ENCODE measurements around the gene DUX4. TPM values are rescaled to one million over a fixed set of nuclear protein-coding genes. Genes with fewer than 3 reads are reported as not detected.
"Not testable (repeated sequence)": the region's sequence is repeated elsewhere in the genome, so short reads cannot be mapped to it uniquely, and the experiment has no call there.

The DUX4 gene
- total RNA-seq (not detected in 2 replicates), polyA plus RNA-seq (not detected in 2 replicates), polyA minus RNA-seq (not detected in 2 replicates)
- total RNA-seq (2013): not detected

DNA sequence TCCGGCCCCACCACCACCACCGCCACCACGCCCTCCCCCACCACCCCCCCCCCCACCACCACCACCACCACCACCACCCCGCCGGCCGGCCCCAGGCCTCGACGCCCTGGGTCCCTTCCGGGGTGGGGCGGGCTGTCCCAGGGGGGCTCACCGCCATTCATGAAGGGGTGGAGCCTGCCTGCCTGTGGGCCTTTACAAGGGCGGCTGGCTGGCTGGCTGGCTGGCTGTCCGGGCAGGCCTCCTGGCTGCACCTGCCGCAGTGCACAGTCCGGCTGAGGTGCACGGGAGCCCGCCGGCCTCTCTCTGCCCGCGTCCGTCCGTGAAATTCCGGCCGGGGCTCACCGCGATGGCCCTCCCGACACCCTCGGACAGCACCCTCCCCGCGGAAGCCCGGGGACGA is at the start of gene DUX4:
TSS of gene DUX4 (plus strand) at position 347 of the 400 bp plus-strand sequence. CDS start at position 347, 0 bp downstream.
- POLR2A ChIA-PET; H2AFZ ChIP-seq (ENCODE audit: insufficient read depth, low read depth, low read length, poor library complexity, severe bottlenecking); H3K4me1 Mint-ChIP-seq; H3K9ac ChIP-seq (ENCODE audit: low read length); H3K27me3 ChIP-seq (replicated peaks in 1 of 4; ENCODE audit: control extremely low read depth in 1 of 4, control insufficient read depth in 3 of 4, insufficient read depth in 4 of 4, low read length in 3 of 4); DNase-seq; ATAC-seq (ENCODE audit: low read depth); H3K4me1 ChIP-seq (ENCODE audit: control insufficient read depth in 2 of 2, insufficient read depth in 2 of 2, low read length in 2 of 2); H3K36me3 ChIP-seq (replicated peaks in 1 of 2; ENCODE audit: control extremely low read depth in 1 of 2, control insufficient read depth in 1 of 2, extremely low read depth in 1 of 2, insufficient read depth in 2 of 2, low read length in 1 of 2); H4K20me1 ChIP-seq (ENCODE audit: control insufficient read depth, insufficient read depth, low read length, poor library complexity, severe bottlenecking); H3K4me3 Mint-ChIP-seq; H3K27ac ChIP-seq (ENCODE audit: low read length in 2 of 2); H3K27ac Mint-ChIP-seq; intact Hi-C loops (cut with micrococcal nuclease); H3K79me2 ChIP-seq (ENCODE audit: control insufficient read depth, insufficient read depth, low read length); H3K27me3 Mint-ChIP-seq; H3K4me3 ChIP-seq (ENCODE audit: control extremely low read depth in 1 of 5, extremely low read depth in 1 of 5, insufficient read depth in 1 of 5, low read depth in 2 of 5, low read length in 4 of 5); H3K9me3 Mint-ChIP-seq (ENCODE audit: insufficient read depth); H3K9me3 ChIP-seq (ENCODE audit: control extremely low read depth in 1 of 3, control insufficient read depth in 2 of 3, insufficient read depth in 1 of 3, low read length in 2 of 3); CTCF ChIA-PET; H3K4me2 ChIP-seq (replicated peaks; ENCODE audit: low read depth, low read length, poor library complexity, severe bottlenecking): not testable (repeated sequence)
- no CpG with 5 or more reads among the region's 32 CpGs for WGBS (ENCODE audit: insufficient coverage)

DNA sequence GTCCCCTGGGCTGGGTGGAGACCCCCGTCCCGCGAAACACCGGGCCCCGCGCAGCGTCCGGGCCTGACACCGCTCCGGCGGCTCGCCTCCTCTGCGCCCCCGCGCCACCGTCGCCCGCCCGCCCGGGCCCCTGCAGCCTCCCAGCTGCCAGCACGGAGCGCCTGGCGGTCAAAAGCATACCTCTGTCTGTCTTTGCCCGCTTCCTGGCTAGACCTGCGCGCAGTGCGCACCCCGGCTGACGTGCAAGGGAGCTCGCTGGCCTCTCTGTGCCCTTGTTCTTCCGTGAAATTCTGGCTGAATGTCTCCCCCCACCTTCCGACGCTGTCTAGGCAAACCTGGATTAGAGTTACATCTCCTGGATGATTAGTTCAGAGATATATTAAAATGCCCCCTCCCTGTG is 1.9 kb downstream of the DUX4 start:
- H2AFZ ChIP-seq (ENCODE audit: insufficient read depth, low read depth, low read length, poor library complexity, severe bottlenecking); H3K4me3 Mint-ChIP-seq; intact Hi-C loops (cut with micrococcal nuclease): not testable (repeated sequence)

DNA sequence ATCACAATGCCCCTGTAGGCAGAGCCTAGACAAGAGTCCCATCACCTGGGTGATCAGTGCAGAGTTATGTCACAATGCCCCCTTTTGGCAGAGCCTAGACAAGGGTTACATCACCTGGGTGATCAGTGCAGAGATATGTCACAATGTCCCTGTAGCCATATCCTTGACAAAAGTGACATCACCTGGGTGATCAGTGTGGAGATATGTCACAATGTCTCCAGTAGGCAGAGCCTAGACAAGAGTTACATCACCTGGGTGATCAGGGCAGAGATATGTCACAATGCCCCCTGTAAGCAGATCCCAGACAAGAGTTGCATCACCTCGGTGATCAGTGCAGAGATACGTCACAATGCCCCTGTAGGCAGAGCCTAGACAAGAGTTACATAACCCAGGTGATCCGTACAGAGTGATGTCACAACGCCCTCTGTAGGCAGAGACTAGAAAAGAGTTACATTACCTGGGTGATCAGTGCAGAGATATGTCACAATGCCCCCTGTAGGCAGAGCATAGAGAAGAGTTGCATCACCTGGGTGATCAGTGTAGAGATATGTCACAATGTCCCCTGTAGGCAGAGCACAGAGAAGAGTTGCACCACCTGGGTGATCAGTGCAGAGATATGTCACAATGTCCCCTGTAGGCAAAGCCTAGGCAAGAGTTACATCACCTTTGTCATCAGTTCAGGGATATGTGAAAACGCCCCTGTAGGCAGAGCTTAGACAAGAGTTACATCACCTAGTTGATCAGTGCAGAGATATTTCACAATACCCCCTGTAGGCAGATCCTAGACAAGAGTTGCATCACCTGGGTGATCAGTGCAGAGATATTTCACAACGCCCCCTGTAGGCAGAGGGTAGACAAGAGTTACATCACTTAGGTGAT is 4.4 kb downstream of the DUX4 start:
- H3K4me1 Mint-ChIP-seq; H3K4me3 ChIP-seq (ENCODE audit: control extremely low read depth in 1 of 5, extremely low read depth in 1 of 5, insufficient read depth in 1 of 5, low read depth in 2 of 5, low read length in 4 of 5); H3K79me2 ChIP-seq (ENCODE audit: control insufficient read depth, insufficient read depth, low read length); CTCF ChIA-PET; ATAC-seq (ENCODE audit: low read depth); intact Hi-C loops (cut with micrococcal nuclease); H3K9me3 ChIP-seq (ENCODE audit: control extremely low read depth in 1 of 3, control insufficient read depth in 2 of 3, insufficient read depth in 1 of 3, low read length in 2 of 3); H2AFZ ChIP-seq (ENCODE audit: insufficient read depth, low read depth, low read length, poor library complexity, severe bottlenecking); H3K9ac ChIP-seq (ENCODE audit: low read length); H3K9me3 Mint-ChIP-seq (ENCODE audit: insufficient read depth); H3K27me3 ChIP-seq (replicated peaks in 1 of 4; ENCODE audit: control extremely low read depth in 1 of 4, control insufficient read depth in 3 of 4, insufficient read depth in 4 of 4, low read length in 3 of 4); POLR2A ChIA-PET; DNase-seq; H3K27me3 Mint-ChIP-seq; H3K36me3 ChIP-seq (replicated peaks in 1 of 2; ENCODE audit: control extremely low read depth in 1 of 2, control insufficient read depth in 1 of 2, extremely low read depth in 1 of 2, insufficient read depth in 2 of 2, low read length in 1 of 2); H3K27ac Mint-ChIP-seq; H3K27ac ChIP-seq (ENCODE audit: low read length in 2 of 2); H3K4me3 Mint-ChIP-seq; H4K20me1 ChIP-seq (ENCODE audit: control insufficient read depth, insufficient read depth, low read length, poor library complexity, severe bottlenecking); H3K4me2 ChIP-seq (replicated peaks; ENCODE audit: low read depth, low read length, poor library complexity, severe bottlenecking); H3K4me1 ChIP-seq (ENCODE audit: control insufficient read depth in 2 of 2, insufficient read depth in 2 of 2, low read length in 2 of 2): not testable (repeated sequence)
- 75% methylated on average over 2 of the region's 6 CpGs for WGBS (ENCODE audit: insufficient coverage)

More for the DNA sequence above, 1.9 kb downstream of the DUX4 start:
- H3K79me2 ChIP-seq (ENCODE audit: control insufficient read depth, insufficient read depth, low read length); H3K27me3 Mint-ChIP-seq; CTCF ChIA-PET; H3K4me2 ChIP-seq (replicated peaks; ENCODE audit: low read depth, low read length, poor library complexity, severe bottlenecking); H3K4me1 Mint-ChIP-seq; H3K9me3 ChIP-seq (ENCODE audit: control extremely low read depth in 1 of 3, control insufficient read depth in 2 of 3, insufficient read depth in 1 of 3, low read length in 2 of 3); H4K20me1 ChIP-seq (ENCODE audit: control insufficient read depth, insufficient read depth, low read length, poor library complexity, severe bottlenecking); DNase-seq; H3K27ac Mint-ChIP-seq; H3K9ac ChIP-seq (ENCODE audit: low read length); H3K4me3 ChIP-seq (ENCODE audit: control extremely low read depth in 1 of 5, extremely low read depth in 1 of 5, insufficient read depth in 1 of 5, low read depth in 2 of 5, low read length in 4 of 5); H3K4me1 ChIP-seq (ENCODE audit: control insufficient read depth in 2 of 2, insufficient read depth in 2 of 2, low read length in 2 of 2); H3K27ac ChIP-seq (ENCODE audit: low read length in 2 of 2); ATAC-seq (ENCODE audit: low read depth); H3K36me3 ChIP-seq (replicated peaks in 1 of 2; ENCODE audit: control extremely low read depth in 1 of 2, control insufficient read depth in 1 of 2, extremely low read depth in 1 of 2, insufficient read depth in 2 of 2, low read length in 1 of 2); H3K9me3 Mint-ChIP-seq (ENCODE audit: insufficient read depth); H3K27me3 ChIP-seq (replicated peaks in 1 of 4; ENCODE audit: control extremely low read depth in 1 of 4, control insufficient read depth in 3 of 4, insufficient read depth in 4 of 4, low read length in 3 of 4); POLR2A ChIA-PET: not testable (repeated sequence)
- no CpG with 5 or more reads among the region's 33 CpGs for WGBS (ENCODE audit: insufficient coverage)

DNA sequence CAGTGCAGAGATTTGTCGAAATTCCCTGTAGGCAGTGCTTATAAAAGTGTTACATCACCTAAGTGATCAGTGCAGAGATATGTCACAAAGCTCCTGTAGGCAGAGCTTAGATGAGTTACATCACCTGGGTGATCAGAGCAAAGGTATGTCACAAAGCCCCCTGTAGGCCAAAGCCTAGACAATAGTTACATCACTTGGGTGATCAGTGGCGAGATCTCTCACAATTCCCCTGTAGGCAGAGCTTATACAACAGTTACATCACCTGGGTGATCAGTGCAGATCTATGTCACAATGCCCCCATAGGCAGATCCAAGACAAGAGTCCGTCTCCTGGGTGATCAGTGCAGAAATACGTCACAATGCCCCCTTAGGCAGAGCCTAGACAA is 5.0 kb downstream of the DUX4 start:
- CTCF ChIA-PET; H3K4me3 ChIP-seq (ENCODE audit: control extremely low read depth in 1 of 5, extremely low read depth in 1 of 5, insufficient read depth in 1 of 5, low read depth in 2 of 5, low read length in 4 of 5); H3K4me2 ChIP-seq (replicated peaks; ENCODE audit: low read depth, low read length, poor library complexity, severe bottlenecking); DNase-seq; H2AFZ ChIP-seq (ENCODE audit: insufficient read depth, low read depth, low read length, poor library complexity, severe bottlenecking); H3K9me3 Mint-ChIP-seq (ENCODE audit: insufficient read depth); H3K4me3 Mint-ChIP-seq; H3K27ac ChIP-seq (ENCODE audit: low read length in 2 of 2); H3K27me3 Mint-ChIP-seq; H4K20me1 ChIP-seq (ENCODE audit: control insufficient read depth, insufficient read depth, low read length, poor library complexity, severe bottlenecking); H3K36me3 ChIP-seq (replicated peaks in 1 of 2; ENCODE audit: control extremely low read depth in 1 of 2, control insufficient read depth in 1 of 2, extremely low read depth in 1 of 2, insufficient read depth in 2 of 2, low read length in 1 of 2); intact Hi-C loops (cut with micrococcal nuclease); ATAC-seq (ENCODE audit: low read depth); H3K4me1 Mint-ChIP-seq; H3K9me3 ChIP-seq (ENCODE audit: control extremely low read depth in 1 of 3, control insufficient read depth in 2 of 3, insufficient read depth in 1 of 3, low read length in 2 of 3); H3K9ac ChIP-seq (ENCODE audit: low read length); H3K4me1 ChIP-seq (ENCODE audit: control insufficient read depth in 2 of 2, insufficient read depth in 2 of 2, low read length in 2 of 2); POLR2A ChIA-PET; H3K27ac Mint-ChIP-seq; H3K79me2 ChIP-seq (ENCODE audit: control insufficient read depth, insufficient read depth, low read length); H3K27me3 ChIP-seq (replicated peaks in 1 of 4; ENCODE audit: control extremely low read depth in 1 of 4, control insufficient read depth in 3 of 4, insufficient read depth in 4 of 4, low read length in 3 of 4): not testable (repeated sequence)
- no CpG with 5 or more reads among the region's 4 CpGs for WGBS (ENCODE audit: insufficient coverage)

Measured in B cell (primary cell).